HEK293 (cell line): Measurements from ENCODE around the gene JHY.

Experiments
- CTCF ChIA-PET: fragments of 350-600 bp; formaldehyde crosslinking; extraction: SDS; loops from one replicate; lab custom pipeline; 2021; ENCODE audit warnings: antibody characterized with exemption; lab: Yijun Ruan, JAX
- POLR2A ChIA-PET: fragments of 300-600 bp; formaldehyde crosslinking; extraction: SDS; loops from one replicate; lab custom pipeline; 2020; ENCODE audit warnings: antibody characterized with exemption, inconsistent platforms; lab: Yijun Ruan, JAX
- H3K27ac ChIP-seq: fragments of 200-500 bp; sonication (Bioruptor generic); 2 replicates; pipeline ENCODE4 v1.5.1; 2014; ENCODE audit warnings: low read depth, low read length, control low read depth, inconsistent platforms; ENCODE audit errors: extremely low read depth
- H3K36me3 ChIP-seq, 2 experiments: fragments of 200-500 bp in 1 of 2; sonication (Bioruptor generic) in 1 of 2; 1 replicate in 1 of 2; 2 replicates in 1 of 2; pipeline ENCODE4 v1.5.1; 2014 to 2017; ENCODE audit warnings: inconsistent platforms in 2 of 2, low read length in 2 of 2; ENCODE audit not compliant: control insufficient read depth in 2 of 2, insufficient read depth in 1 of 2
- H3K4me1 ChIP-seq: fragments of 200-500 bp; sonication (Bioruptor generic); 2 replicates; pipeline ENCODE4 v1.5.1; 2014; ENCODE audit warnings: mild to moderate bottlenecking, low read length, inconsistent platforms; ENCODE audit not compliant: control insufficient read depth, insufficient read depth
- H3K4me3 ChIP-seq: 2 replicates; pipeline ENCODE4 v1.5.1; 2011; ENCODE audit warnings: low read depth, mild to moderate bottlenecking, control low read depth, low read length, moderate library complexity
- H3K9me3 ChIP-seq: fragments of 200-500 bp; sonication (Bioruptor generic); 2 replicates; pipeline ENCODE4 v1.5.1; 2014; ENCODE audit warnings: low read depth, low read length, inconsistent platforms; ENCODE audit not compliant: control insufficient read depth, insufficient read depth
- BCL11A ChIP-seq: fragments of 450-650 bp; formaldehyde crosslinking; IDR thresholded peaks from 2 replicates; pipeline ENCODE4 v1.5.1; 2016; ENCODE audit warnings: low read depth, missing biosample characterization, missing genetic modification characterization
- HOXC10 ChIP-seq: sonication (generic); formaldehyde crosslinking; IDR thresholded peaks from 2 replicates; pipeline ENCODE4 v1.8.1; 2023; ENCODE audit warnings: mild to moderate bottlenecking, missing genetic modification reagents
- MEIS1 ChIP-seq: sonication (generic); formaldehyde crosslinking; IDR thresholded peaks from 2 replicates; pipeline ENCODE4 v1.8.1; 2022; ENCODE audit warnings: missing genetic modification reagents, mild to moderate bottlenecking, borderline replicate concordance
- OVOL3 ChIP-seq: fragments of 450-650 bp; formaldehyde crosslinking; IDR thresholded peaks from 2 replicates; pipeline ENCODE4 v1.5.1; 2016; ENCODE audit warnings: missing biosample characterization, missing genetic modification characterization
- SP2 ChIP-seq: fragments of 450-650 bp; formaldehyde crosslinking; IDR thresholded peaks from 2 replicates; pipeline ENCODE4 v1.5.1; 2016; ENCODE audit warnings: missing biosample characterization, missing genetic modification characterization
- TCF7L2 ChIP-seq: IDR thresholded peaks from 2 replicates; pipeline ENCODE4 v1.6.1; 2011; ENCODE audit warnings: low read depth, mild to moderate bottlenecking, inconsistent platforms, low read length, moderate library complexity, borderline replicate concordance
- ZBTB21 ChIP-seq: fragments of 450-650 bp; formaldehyde crosslinking; IDR thresholded peaks from 2 replicates; pipeline ENCODE4 v1.5.1; 2017; ENCODE audit warnings: missing biosample characterization, missing genetic modification characterization
- ZEB2 ChIP-seq: fragments of 450-650 bp; formaldehyde crosslinking; IDR thresholded peaks from 2 replicates; pipeline ENCODE4 v1.5.1; 2016; ENCODE audit warnings: missing biosample characterization, missing genetic modification characterization
- ZFP37 ChIP-seq: fragments of 450-650 bp; formaldehyde crosslinking; IDR thresholded peaks from 2 replicates; pipeline ENCODE4 v1.5.1; 2016; ENCODE audit warnings: missing biosample characterization, missing genetic modification characterization
- ZNF146 ChIP-seq: fragments of 450-650 bp; formaldehyde crosslinking; IDR thresholded peaks from 2 replicates; pipeline ENCODE4 v1.5.1; 2016; ENCODE audit warnings: missing biosample characterization, missing genetic modification characterization
- ZNF175 ChIP-seq: fragments of 450-650 bp; formaldehyde crosslinking; IDR thresholded peaks from 2 replicates; pipeline ENCODE4 v1.5.1; 2016; ENCODE audit warnings: missing biosample characterization, missing genetic modification characterization
- ZNF266 ChIP-seq: fragments of 450-650 bp; formaldehyde crosslinking; IDR thresholded peaks from 2 replicates; pipeline ENCODE4 v1.5.1; 2016; ENCODE audit warnings: missing biosample characterization, missing genetic modification characterization, low read depth
- ZNF274 ChIP-seq, 2 experiments: fragments of 200-500 bp in 1 of 2; fragments of 450-650 bp in 1 of 2; sonication (Bioruptor generic) in 1 of 2; formaldehyde crosslinking in 1 of 2; IDR thresholded peaks; 2 replicates each; pipeline versions ENCODE4 v1.5.1 to v1.6.1; 2014 to 2016; ENCODE audit warnings: borderline replicate concordance in 1 of 2, inconsistent platforms in 1 of 2, low read length in 1 of 2, missing biosample characterization in 1 of 2, missing genetic modification characterization in 1 of 2
- ZNF350 ChIP-seq: fragments of 450-650 bp; formaldehyde crosslinking; IDR thresholded peaks from 2 replicates; pipeline ENCODE4 v1.5.0; 2017; ENCODE audit warnings: missing biosample characterization, mild to moderate bottlenecking, missing genetic modification characterization
- ZNF404 ChIP-seq: fragments of 450-650 bp; formaldehyde crosslinking; IDR thresholded peaks from 2 replicates; pipeline ENCODE4 v1.5.1; 2017; ENCODE audit warnings: missing biosample characterization, missing genetic modification characterization
- ZNF433 ChIP-seq: fragments of 450-650 bp; formaldehyde crosslinking; IDR thresholded peaks from 2 replicates; pipeline ENCODE4 v1.5.1; 2016; ENCODE audit warnings: missing biosample characterization, missing genetic modification characterization, low read depth
- ZNF610 ChIP-seq: fragments of 450-650 bp; formaldehyde crosslinking; IDR thresholded peaks from 2 replicates; pipeline ENCODE4 v1.5.1; 2016; ENCODE audit warnings: missing biosample characterization, missing genetic modification characterization, borderline replicate concordance
- ZNF747 ChIP-seq: fragments of 450-650 bp; formaldehyde crosslinking; IDR thresholded peaks from 2 replicates; pipeline ENCODE4 v1.5.1; 2016; ENCODE audit warnings: missing biosample characterization, missing genetic modification characterization
- ZNF830 ChIP-seq: fragments of 450-650 bp; IDR thresholded peaks from 2 replicates; pipeline ENCODE4 v1.5.0; 2018; ENCODE audit warnings: missing biosample characterization, missing genetic modification characterization, low read depth, mild to moderate bottlenecking, moderate library complexity
- ZNF843 ChIP-seq: fragments of 450-650 bp; formaldehyde crosslinking; IDR thresholded peaks from 2 replicates; pipeline ENCODE4 v1.5.1; 2016; ENCODE audit warnings: missing biosample characterization, missing genetic modification characterization
- TF ChIP-seq, protein P1 (sequence below): fragments of 450-650 bp; formaldehyde crosslinking; IDR thresholded peaks from 2 replicates; pipeline ENCODE4 v1.5.1; 2016; ENCODE audit warnings: missing biosample characterization, missing genetic modification characterization
- TF ChIP-seq, protein P2 (sequence below): fragments of 450-650 bp; IDR thresholded peaks from 2 replicates; pipeline ENCODE4 v1.5.1; 2018; ENCODE audit warnings: missing biosample characterization, mild to moderate bottlenecking, missing genetic modification characterization
- TF ChIP-seq, protein P3 (sequence below): fragments of 450-650 bp; formaldehyde crosslinking; IDR thresholded peaks from 2 replicates; pipeline ENCODE4 v1.5.1; 2017; ENCODE audit warnings: missing biosample characterization, missing genetic modification characterization
- TF ChIP-seq, protein P4 (sequence below): fragments of 450-650 bp; formaldehyde crosslinking; IDR thresholded peaks from 2 replicates; pipeline ENCODE4 v1.5.1; 2016; ENCODE audit warnings: missing biosample characterization, missing genetic modification characterization

The JHY gene

GRCh38 chr11:122918734-122919133, 36.2 kb downstream of the JHY start:
- no peak for TF ChIP-seq ZBTB21
- CTCF ChIA-PET = no interaction called here
- no peaks in the 10 kb centered on the region; the same call in 1 of the 2 replicates for H3K4me1 ChIP-seq
- POLR2A ChIA-PET = no interaction called here
- no peaks in the 10 kb centered on the region for H3K9me3 ChIP-seq
- H3K36me3 ChIP-seq = no peaks in the 10 kb centered on the region
- H3K27ac ChIP-seq = no peak overlapping the region
- H3K4me3 ChIP-seq = no peak overlapping the region

DNA sequence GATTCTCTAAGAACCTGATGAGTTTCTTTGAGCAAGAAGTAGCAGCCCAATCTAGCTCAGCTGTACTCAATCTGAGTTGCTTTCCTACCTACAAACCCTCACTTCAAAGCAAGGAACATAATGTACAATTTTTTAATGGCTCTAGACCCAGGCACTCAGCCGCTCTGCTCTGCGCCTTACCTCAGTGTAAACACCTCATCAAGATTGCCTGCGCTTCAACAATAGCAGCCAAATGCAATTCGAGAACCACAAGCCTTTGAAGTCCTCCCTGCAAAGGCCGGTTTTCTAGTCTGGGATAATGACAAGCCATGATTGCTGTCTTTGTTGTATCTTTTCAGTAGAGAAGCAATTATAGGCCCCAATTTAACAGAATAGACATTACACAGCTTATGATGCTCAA, 38.0 kb downstream of the JHY start:
- CTCF ChIA-PET = interaction anchor here (0.6 to 1.0 kb wide), 2 partner anchors 57 to 99 kb away, joined by 3 to 6 read pairs; no protein-coding TSS in a partner anchor
- Histone ChIP-seq H3K4me1 (no peaks in the 10 kb centered on the region; the same call in 1 of the 2 replicates), H3K4me3 (no peak overlapping the region), H3K36me3 (no peaks in the 10 kb centered on the region), H3K27ac (no peak overlapping the region), H3K9me3 (no peaks in the 10 kb centered on the region)
- POLR2A ChIA-PET = no interaction called here
- TF ChIP-seq BCL11A (tag by site-specific recombination) (no peak), ZEB2 (no peak), TCF7L2 (peak; percentile 88; the same call in 1 of the 2 replicates), ZNF433 (no peak), ZNF610 (tag by site-specific recombination) (peak; percentile 63; the same call in 1 of the 2 replicates), ZNF350 (no peak), ZNF266 (tag by site-specific recombination) (no peak), SP2 (tag by site-specific recombination) (no peak), ZNF274 (IDR thresholded peaks at IDR 0.05; ENCODE audit: low read length) (no peak), ZNF274 (tag by site-specific recombination; IDR thresholded peaks at IDR 0.05; ENCODE audit: borderline replicate concordance) (no peak), ZFP37 (tag by site-specific recombination) (no peak), HOXC10 (CRISPR knock-in tag) (no peak), ZNF747 (tag by site-specific recombination) (no peak), MEIS1 (CRISPR knock-in tag) (no peak), ZNF146 (tag by site-specific recombination) (no peak), ZNF830 (tag by site-specific recombination) (no peak), ZNF843 (no peak), ZNF404 (no peak), OVOL3 (no peak), ZNF175 (tag by site-specific recombination) (no peak)
- TF ChIP-seq, protein P1, sequence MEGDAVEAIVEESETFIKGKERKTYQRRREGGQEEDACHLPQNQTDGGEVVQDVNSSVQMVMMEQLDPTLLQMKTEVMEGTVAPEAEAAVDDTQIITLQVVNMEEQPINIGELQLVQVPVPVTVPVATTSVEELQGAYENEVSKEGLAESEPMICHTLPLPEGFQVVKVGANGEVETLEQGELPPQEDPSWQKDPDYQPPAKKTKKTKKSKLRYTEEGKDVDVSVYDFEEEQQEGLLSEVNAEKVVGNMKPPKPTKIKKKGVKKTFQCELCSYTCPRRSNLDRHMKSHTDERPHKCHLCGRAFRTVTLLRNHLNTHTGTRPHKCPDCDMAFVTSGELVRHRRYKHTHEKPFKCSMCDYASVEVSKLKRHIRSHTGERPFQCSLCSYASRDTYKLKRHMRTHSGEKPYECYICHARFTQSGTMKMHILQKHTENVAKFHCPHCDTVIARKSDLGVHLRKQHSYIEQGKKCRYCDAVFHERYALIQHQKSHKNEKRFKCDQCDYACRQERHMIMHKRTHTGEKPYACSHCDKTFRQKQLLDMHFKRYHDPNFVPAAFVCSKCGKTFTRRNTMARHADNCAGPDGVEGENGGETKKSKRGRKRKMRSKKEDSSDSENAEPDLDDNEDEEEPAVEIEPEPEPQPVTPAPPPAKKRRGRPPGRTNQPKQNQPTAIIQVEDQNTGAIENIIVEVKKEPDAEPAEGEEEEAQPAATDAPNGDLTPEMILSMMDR (tag by site-specific recombination) = no peak
- TF ChIP-seq, protein P2, sequence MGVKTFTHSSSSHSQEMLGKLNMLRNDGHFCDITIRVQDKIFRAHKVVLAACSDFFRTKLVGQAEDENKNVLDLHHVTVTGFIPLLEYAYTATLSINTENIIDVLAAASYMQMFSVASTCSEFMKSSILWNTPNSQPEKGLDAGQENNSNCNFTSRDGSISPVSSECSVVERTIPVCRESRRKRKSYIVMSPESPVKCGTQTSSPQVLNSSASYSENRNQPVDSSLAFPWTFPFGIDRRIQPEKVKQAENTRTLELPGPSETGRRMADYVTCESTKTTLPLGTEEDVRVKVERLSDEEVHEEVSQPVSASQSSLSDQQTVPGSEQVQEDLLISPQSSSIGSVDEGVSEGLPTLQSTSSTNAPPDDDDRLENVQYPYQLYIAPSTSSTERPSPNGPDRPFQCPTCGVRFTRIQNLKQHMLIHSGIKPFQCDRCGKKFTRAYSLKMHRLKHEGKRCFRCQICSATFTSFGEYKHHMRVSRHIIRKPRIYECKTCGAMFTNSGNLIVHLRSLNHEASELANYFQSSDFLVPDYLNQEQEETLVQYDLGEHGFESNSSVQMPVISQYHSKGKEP (tag by site-specific recombination) = 0 out of 2 replicates have a peak, but pooled peaks have one; percentile 53
- TF ChIP-seq, protein P3, sequence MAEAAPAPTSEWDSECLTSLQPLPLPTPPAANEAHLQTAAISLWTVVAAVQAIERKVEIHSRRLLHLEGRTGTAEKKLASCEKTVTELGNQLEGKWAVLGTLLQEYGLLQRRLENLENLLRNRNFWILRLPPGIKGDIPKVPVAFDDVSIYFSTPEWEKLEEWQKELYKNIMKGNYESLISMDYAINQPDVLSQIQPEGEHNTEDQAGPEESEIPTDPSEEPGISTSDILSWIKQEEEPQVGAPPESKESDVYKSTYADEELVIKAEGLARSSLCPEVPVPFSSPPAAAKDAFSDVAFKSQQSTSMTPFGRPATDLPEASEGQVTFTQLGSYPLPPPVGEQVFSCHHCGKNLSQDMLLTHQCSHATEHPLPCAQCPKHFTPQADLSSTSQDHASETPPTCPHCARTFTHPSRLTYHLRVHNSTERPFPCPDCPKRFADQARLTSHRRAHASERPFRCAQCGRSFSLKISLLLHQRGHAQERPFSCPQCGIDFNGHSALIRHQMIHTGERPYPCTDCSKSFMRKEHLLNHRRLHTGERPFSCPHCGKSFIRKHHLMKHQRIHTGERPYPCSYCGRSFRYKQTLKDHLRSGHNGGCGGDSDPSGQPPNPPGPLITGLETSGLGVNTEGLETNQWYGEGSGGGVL (tag by site-specific recombination) = no peak
- TF ChIP-seq, protein P4, sequence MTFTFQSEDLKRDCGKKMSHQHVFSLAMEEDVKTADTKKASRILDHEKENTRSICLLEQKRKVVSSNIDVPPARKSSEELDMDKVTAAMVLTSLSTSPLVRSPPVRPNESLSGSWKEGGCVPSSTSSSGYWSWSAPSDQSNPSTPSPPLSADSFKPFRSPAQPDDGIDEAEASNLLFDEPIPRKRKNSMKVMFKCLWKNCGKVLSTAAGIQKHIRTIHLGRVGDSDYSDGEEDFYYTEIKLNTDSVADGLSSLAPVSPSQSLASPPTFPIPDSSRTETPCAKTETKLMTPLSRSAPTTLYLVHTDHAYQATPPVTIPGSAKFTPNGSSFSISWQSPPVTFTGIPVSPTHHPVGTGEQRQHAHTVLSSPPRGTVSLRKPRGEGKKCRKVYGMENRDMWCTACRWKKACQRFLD (tag by site-specific recombination) = no peak
